Measurements from ENCODE around the gene COL4A2. TPM values are rescaled to one million over a fixed set of nuclear protein-coding genes. Genes with fewer than 3 reads are reported as not detected.

The COL4A2 gene
- total RNA-seq, 1 donor from 2014 or later = 180 TPM

- Histone ChIP-seq H3K4me1 (no peaks in the 10 kb centered on the region), H3K36me3 (no peaks in the 10 kb centered on the region), H3K27me3 (no peaks in the 10 kb centered on the region), H3K4me3 (no peak overlapping the region), H3K9me3 (no peaks in the 10 kb centered on the region), H3K27ac (no peak overlapping the region)
- intact Hi-C loops (cut with DNase I) = no loop called here
- TF ChIP-seq POLR2AphosphoS5 (IDR thresholded peaks at IDR 0.05; ENCODE audit: insufficient read depth in 1 of 2, low read depth in 1 of 2) (no peak), POLR2A (IDR thresholded peaks at IDR 0.05) (no peak)
- TF ChIP-seq, protein P1, sequence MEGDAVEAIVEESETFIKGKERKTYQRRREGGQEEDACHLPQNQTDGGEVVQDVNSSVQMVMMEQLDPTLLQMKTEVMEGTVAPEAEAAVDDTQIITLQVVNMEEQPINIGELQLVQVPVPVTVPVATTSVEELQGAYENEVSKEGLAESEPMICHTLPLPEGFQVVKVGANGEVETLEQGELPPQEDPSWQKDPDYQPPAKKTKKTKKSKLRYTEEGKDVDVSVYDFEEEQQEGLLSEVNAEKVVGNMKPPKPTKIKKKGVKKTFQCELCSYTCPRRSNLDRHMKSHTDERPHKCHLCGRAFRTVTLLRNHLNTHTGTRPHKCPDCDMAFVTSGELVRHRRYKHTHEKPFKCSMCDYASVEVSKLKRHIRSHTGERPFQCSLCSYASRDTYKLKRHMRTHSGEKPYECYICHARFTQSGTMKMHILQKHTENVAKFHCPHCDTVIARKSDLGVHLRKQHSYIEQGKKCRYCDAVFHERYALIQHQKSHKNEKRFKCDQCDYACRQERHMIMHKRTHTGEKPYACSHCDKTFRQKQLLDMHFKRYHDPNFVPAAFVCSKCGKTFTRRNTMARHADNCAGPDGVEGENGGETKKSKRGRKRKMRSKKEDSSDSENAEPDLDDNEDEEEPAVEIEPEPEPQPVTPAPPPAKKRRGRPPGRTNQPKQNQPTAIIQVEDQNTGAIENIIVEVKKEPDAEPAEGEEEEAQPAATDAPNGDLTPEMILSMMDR (IDR thresholded peaks at IDR 0.05) = no peak
- DNase-seq (ENCODE audit: extremely low spot score in 2 of 2) = no peak
Observed at GRCh38 chr13:110552767-110553166, 245.7 kb downstream of the COL4A2 start.

DNA sequence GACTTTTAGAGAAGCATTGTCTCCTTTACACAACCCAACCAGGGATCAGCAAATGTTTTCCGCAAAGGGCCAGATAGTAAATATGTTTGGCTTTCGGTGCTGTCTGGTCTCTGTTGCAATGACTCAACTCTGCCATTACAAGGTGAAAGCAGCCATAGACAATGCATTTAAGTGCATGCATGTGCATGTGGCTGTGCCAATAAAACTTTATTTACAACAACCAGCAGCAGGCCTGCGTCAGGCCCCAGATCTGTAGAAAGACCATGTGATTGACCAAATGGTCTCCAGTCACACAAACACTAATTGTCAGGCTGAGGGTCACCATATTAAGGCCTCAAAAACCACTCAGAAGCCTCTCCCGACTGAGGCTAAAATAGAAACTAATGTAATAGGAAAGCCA, 246.3 kb downstream of the COL4A2 start:
- intact Hi-C loops (cut with DNase I) = no loop called here
- Histone ChIP-seq H3K9me3 (no peaks in the 10 kb centered on the region), H3K27ac (no peak overlapping the region), H3K27me3 (no peaks in the 10 kb centered on the region), H3K36me3 (no peaks in the 10 kb centered on the region), H3K4me1 (no peaks in the 10 kb centered on the region), H3K4me3 (no peak overlapping the region)
- TF ChIP-seq POLR2AphosphoS5 (IDR thresholded peaks at IDR 0.05; ENCODE audit: insufficient read depth in 1 of 2, low read depth in 1 of 2) = no peak
- TF ChIP-seq, protein P1 (IDR thresholded peaks at IDR 0.05) = no peak
- TF ChIP-seq POLR2A (IDR thresholded peaks at IDR 0.05) = no peak
- no peak for DNase-seq (ENCODE audit: extremely low spot score in 2 of 2)

DNA sequence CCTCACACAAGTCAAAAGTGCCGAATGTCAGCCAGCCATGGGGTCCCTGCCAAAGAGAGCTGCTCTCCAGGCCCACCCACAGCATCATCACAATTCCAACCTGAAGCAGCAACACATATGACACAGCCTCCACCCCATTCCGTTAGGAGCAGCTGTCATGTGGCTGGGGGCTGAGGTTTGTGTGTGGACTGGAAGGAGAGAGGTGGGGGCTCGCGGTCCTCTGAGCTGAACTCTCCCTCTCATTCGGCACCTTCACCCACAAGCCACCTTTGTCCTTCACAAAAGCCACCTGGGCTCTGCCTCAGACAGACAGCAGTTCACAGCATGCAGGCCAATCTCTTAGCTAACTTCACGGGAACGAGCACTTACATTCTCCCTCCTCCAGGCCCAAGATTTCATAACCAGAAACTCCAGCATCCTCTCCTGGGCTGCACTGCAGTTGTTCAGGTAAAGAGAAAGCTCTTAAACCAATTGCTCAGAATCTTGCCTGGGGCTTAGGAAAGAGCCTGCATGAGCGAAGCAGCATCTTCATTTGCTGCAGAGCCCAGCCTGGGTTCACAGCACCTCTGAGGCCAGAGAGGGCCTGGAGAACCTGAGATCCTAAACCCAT, 247.2 kb downstream of the COL4A2 start:
- no peak for DNase-seq (ENCODE audit: extremely low spot score in 2 of 2)
- no peak overlapping the region for H3K27ac ChIP-seq
- no peak overlapping the region for H3K4me3 ChIP-seq
- intact Hi-C loops (cut with DNase I) = no loop called here
- TF ChIP-seq POLR2A (IDR thresholded peaks at IDR 0.05) (no peak), POLR2AphosphoS5 (IDR thresholded peaks at IDR 0.05; ENCODE audit: insufficient read depth in 1 of 2, low read depth in 1 of 2) (no peak)
- TF ChIP-seq, protein P1 (IDR thresholded peaks at IDR 0.05) = no peak
- no peaks in the 10 kb centered on the region for H3K36me3 ChIP-seq
- no peaks in the 10 kb centered on the region for H3K9me3 ChIP-seq
- no peaks in the 10 kb centered on the region for H3K27me3 ChIP-seq
- peaks cover under 1% of the 10 kb centered on the region for H3K4me1 ChIP-seq

- TF ChIP-seq, protein P1 (IDR thresholded peaks at IDR 0.05) = no peak
- TF ChIP-seq POLR2AphosphoS5 (IDR thresholded peaks at IDR 0.05; ENCODE audit: insufficient read depth in 1 of 2, low read depth in 1 of 2) (no peak), POLR2A (IDR thresholded peaks at IDR 0.05) (no peak)
- H3K27ac ChIP-seq = no peak overlapping the region
- intact Hi-C loops (cut with DNase I) = no loop called here
Observed at GRCh38 chr13:110554946-110555345, 247.9 kb downstream of the COL4A2 start.

DNA sequence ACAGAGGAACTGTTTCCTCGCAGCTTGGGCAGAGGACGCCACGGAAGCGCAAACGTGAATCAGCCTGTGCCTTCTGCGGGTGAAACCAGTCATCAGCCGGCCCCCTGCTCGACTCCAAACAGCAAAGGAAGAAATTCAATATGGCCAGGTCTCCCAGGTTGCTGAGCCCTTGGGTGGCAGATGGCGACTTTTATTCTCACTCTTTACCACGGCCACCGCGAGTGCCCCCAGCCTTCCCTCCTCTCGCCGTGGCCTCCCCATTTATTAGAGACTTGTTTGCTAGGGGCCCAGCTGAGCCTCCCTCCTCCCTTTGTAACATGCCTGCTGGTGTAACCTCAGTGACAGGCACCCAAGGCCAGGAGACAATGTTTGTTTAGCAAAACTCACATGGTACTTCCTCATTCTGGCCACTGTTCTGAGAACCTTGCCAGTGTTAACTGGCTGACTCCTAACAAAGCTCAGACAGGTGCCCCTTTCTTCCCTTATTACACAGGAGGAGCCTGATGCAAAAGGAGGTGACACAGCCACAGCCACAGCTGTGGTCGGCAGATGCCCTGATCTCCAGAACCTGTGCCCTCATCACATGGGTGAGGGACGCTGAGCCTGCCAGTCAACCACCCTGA, 248.6 kb downstream of the COL4A2 start:
- TF ChIP-seq POLR2A (IDR thresholded peaks at IDR 0.05) (no peak), POLR2AphosphoS5 (IDR thresholded peaks at IDR 0.05; ENCODE audit: insufficient read depth in 1 of 2, low read depth in 1 of 2) (no peak)
- TF ChIP-seq, protein P1 (IDR thresholded peaks at IDR 0.05) = no peak
- Histone ChIP-seq H3K27ac (no peak overlapping the region), H3K36me3 (no peaks in the 10 kb centered on the region), H3K4me1 (peaks cover 13% of the 10 kb centered on the region), H3K27me3 (no peaks in the 10 kb centered on the region), H3K9me3 (no peaks in the 10 kb centered on the region), H3K4me3 (no peak overlapping the region)
- intact Hi-C loops (cut with DNase I) = no loop called here
- no peak for DNase-seq (ENCODE audit: extremely low spot score in 2 of 2)

More at GRCh38 chr13:110554946-110555345, 247.9 kb downstream of the COL4A2 start:
- H3K36me3 ChIP-seq = no peaks in the 10 kb centered on the region
- no peak overlapping the region for H3K4me3 ChIP-seq
- peaks cover 7% of the 10 kb centered on the region for H3K4me1 ChIP-seq
- H3K9me3 ChIP-seq = no peaks in the 10 kb centered on the region
- DNase-seq (ENCODE audit: extremely low spot score in 2 of 2) = no peak
- no peaks in the 10 kb centered on the region for H3K27me3 ChIP-seq

Data from vagina (tissue), 2 donors.